Activated naive CD8-positive, alpha-beta T cell treated with anti-CD3 and anti-CD28 coated beads, Interleukin-2, amount 50 U/mL, for 16 hours (primary cell): ENCODE measurements around the gene AGAP1.

ENCODE experiments used
- DNase-seq: peaks from one replicate; pipeline ENCODE4 v3.0.0-alpha.2; 2020; ENCODE audit warnings: low read depth, low spot score

Gene AGAP1

DNA sequence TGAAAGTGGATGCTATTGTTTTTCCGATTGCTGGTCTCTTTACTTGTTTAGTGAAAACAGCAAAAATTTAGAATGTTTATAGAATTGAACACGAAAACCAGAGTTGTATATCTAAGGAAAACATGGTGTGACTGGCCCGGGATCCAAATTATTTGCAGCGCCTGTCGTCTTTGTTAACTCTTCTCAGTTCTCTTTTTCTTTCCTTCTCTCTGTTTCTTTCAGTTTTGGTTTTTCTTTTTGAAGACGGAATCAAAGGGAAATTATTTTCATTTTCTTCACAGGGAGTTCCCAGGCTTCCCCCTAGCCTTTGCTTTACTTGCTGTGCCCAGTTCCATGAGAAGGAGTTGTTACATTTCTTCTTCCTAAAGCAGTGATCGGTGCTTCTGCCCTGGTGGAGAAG lies 76.0 kb downstream of the AGAP1 start:
- DNase-seq, result no peak

DNA sequence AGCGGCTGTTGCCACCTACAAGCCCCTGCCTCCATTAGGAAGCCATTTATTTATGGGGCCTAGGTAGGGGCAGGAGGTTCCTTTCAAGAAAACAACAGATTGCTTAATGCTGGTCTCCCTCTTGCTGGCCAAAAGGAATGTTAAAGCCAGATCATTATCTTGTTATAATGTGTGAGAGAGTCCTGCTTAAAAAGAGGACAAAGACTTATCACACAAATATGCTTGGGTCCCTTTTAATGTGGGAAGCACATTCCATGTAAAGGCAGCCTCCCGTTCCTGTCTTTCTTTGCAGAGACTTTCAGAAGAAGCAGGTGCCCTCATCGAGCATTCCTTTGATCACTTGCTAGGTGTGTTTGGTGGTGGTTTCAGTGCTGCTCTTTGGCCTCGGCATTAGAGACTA lies 76.4 kb downstream of the AGAP1 start:
- no peak for DNase-seq

GRCh38 chr2:235570966-235571692 lies 77.3 kb downstream of the AGAP1 start:
- DNase-seq, result no peak

DNA sequence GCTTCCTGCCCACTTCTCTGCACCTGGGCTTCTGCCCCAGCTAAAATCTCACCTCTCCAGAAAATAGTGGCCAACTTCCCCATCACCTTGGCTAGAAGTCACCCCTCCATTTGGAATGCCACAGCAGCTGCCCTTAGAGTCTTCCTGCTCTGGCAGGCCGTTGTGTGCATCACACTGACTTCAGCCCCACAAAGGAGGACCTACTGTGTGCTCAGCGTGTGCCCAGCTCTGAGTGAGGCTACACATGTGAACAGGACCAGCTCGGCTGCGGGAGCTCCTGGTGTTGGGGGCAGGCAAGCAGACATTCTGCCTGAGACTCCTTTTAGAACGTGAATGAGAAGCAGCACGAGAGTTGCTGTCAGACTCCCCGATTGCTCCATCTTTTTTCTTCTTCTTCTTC lies 78.7 kb downstream of the AGAP1 start:
- DNase-seq, result no peak

DNA sequence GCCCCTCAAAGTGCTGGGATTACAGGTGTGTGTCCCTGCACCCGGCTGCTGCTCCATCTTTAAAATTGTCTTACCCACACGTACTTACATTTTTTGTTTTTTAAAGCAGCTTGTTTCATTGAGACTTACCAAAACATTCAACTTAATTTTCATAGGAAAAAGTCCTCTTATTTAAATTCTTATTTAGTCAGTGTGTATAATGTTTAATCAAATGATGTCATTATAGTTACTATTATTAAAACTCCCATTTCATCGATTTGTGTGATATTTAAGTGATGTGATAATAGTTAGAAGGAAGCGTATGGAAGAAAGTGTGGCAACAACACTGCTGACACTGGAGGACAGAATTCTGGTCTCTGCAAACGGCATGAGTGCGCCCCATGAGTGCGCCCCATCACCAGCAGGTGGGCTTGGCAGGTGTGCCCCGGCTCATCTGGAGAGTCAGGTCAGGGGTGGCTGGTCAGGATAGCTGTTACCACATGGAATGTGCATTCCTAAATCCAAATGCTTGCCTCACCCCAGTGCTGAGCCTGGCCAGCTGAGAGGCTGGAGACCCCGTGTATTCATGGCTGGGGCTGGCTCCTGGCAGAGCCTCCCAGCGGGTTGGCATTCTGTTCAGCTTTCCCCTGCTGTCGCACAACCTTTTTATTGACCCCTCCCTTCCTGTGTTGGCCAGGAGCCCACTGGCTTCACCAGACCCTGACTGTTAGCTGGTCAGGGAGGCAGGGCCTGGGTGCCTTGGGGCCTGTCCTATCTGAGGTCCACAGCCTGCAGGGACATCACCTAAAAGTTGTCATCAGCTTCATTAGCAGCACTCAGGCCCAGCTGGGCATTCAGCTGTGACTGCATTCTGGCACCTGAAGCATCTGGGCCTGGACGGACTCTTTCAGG lies 79.7 kb downstream of the AGAP1 start:
- no peak for DNase-seq

DNA sequence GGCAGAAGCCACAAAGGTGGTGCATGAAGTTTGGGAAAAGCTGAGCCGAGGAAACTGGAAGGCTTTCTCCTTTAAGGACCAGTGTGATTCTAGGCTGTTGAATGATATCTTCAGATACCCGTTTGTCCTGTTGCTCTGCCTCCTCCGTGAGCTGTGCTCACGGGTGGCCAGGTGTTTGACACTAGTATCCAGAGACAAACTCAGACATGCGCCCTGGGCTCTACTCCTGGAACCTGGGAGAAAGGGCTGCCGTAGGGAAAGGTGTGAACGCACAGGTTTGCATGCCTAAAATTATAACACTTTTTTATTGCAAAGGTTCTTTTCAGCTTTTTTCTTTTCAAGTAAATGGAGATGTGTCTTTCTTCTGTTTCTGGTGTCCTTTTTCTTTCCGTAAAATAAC lies 81.6 kb downstream of the AGAP1 start:
- DNase-seq, result no peak

- no peak for DNase-seq
These were observed 82.1 kb downstream of the AGAP1 start for GRCh38 chr2:235575904-235576303.

DNA sequence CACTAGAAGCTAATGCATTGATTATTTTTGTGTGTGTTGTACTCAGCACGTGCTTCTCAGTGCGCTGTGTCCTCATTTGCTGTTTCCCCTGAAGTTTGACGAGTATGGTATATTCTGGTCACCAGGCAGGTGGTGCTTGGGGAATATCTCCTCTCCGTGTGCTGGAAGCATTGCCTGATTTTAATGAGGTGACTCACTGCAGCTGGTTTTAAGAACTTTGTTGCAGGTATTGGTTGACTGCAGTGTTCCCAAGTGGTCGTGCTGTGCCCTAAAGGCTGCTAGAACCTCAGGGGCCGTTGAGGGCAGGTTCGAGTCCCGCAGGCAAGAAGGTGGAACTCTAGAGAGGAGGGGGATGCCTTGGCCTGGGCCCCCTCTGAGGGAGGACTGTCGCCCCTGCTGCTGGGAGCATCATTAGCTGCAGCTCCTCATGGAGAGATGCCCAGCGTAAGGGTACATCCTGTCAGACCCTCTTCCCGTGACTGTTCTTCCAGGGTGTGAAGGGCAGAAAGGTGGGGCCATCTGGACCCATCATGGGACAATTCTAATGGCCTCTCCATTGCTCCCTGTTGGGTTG lies 82.6 kb downstream of the AGAP1 start:
- no peak for DNase-seq

DNA sequence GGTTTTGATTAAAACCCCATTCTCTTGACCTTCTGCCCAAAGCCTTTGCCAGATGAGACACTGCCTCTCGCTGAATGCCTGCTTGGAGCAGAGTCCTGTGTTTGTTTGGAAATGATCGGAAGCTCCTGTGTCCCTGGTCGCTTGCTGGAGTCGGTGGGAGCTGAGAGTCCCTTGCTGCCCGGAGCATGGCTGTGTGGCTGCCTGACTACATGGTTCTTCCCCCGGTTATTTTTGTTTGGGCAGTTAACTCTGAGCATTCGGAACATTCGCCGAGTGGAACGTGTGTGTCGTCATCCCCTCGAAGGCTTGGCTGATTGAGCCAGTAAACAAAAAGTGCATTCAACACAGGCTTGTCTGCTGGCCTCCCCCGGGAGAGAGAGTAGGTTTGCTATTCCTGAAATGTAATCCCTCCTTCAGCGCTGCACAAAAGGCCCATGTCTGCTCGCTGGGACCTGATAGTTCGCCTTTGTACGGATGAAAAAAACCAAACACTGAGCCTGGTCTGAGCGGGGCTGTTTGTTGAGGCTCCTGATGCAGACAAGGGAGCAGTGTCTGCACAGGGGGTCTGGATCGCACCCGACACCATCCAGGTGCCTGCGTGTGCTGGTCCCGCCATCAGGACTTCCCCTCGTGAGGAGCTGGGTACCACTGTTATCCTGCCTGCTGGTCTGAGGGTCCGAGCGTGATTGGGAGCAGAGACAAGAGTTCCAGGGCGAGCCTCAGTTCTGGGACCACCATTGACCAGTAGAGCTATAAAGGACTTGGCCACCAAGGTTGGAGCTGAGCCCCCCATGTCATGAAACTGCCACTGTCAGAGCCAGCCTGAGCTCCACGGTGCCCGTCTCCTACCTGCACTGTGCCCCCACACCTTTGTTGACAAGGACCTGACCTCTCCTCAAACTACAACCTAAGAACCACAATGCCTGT lies 83.8 kb downstream of the AGAP1 start:
- no peak for DNase-seq

- DNase-seq, result no peak
These were observed 85.3 kb downstream of the AGAP1 start for GRCh38 chr2:235579128-235579527.

DNA sequence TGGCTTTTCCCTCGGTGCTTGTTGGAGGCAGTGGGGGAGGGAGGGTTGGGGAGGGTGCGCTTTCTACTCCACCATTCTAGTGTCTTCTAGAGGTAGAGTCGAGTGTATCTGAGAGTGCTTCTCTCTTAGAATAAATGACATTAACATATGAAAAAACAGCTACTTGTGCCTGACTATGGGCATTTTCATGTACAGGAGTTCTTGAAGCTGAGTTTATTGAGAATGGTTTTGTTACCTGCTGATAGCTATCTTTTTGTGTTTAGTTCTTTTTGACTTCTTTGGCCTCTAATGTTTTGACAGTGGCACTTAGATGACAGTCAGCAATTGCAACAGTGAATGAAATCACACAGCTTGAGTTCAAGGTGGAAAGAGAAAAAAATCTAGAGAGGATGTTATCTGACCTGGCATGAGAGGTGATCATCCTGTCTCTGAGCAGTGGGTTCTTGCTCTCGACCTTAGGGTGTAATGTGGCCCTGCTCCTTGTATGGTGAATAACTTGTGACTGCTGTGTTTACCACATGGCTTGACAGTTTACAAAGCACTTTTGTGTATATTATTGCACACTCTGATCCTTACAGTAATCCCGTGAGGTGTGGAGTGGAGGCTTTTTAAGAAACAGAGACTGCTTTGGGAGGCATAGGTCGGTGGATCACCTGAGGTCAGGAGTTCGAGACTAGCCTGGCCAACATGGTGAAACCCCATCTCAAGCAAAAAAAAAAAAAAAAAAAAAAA lies 86.7 kb downstream of the AGAP1 start:
- DNase-seq, result no peak

GRCh38 chr2:235582081-235582686 lies 88.3 kb downstream of the AGAP1 start:
- DNase-seq, result no peak

DNA sequence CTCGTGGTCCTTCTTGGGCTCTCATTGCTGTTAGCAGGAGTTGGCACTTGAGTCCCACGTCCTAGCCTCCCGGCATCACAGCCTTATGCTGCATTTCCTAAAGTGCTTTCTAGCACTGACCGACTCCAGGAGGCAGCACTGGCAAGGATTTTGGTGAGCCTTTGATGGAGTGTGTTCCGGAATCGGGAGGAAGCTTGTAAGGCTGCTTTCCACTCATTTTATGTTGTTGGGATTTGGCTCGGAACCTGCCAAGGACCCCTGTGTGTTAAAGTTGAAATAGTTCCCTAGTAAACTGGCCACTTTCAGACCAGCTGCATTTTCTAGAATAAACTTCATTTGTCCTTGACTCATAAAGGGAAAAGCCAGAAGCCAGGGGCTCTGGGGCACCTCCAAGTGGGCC lies 88.9 kb downstream of the AGAP1 start:
- no peak for DNase-seq

- no peak for DNase-seq
These were observed 89.3 kb downstream of the AGAP1 start for GRCh38 chr2:235583144-235583543.

- no peak for DNase-seq
These were observed 90.2 kb downstream of the AGAP1 start for GRCh38 chr2:235583925-235584637.

DNA sequence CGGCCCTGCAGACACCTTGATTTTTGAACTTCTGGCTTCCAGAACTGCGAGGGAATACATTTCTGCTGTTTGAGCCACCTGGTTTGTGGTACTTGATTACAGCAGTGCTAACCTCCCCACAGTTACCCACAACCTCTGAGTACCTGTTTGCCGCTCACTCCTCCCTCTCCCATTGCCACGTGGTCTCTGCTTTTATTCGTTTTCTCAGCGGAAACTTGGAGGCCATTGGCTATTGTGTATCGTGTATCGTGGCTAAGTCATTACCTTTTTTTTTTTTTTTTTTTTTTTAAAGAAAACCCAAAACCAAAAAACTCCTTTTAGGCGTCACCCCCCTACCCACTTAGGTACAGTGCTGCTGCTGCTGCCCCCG lies 90.8 kb downstream of the AGAP1 start:
- no peak for DNase-seq

GRCh38 chr2:235587202-235587601 lies 93.4 kb downstream of the AGAP1 start:
- no peak for DNase-seq

GRCh38 chr2:235588750-235589149 lies 94.9 kb downstream of the AGAP1 start:
- no peak for DNase-seq

- DNase-seq, result no peak
These were observed 97.4 kb downstream of the AGAP1 start for GRCh38 chr2:235591231-235591730.

- DNase-seq, result no peak
These were observed 98.1 kb downstream of the AGAP1 start for GRCh38 chr2:235591921-235592320.
